Colonic mucosa (tissue), 4 donors: ENCODE measurements around the gene PIK3R1. TPM values are rescaled to one million over a fixed set of nuclear protein-coding genes. Genes with fewer than 3 reads are reported as not detected.

Experiments used
- DNase-seq: peaks from one replicate; pipeline ENCODE4 v3.0.0-alpha.2; 2020
- H3K27ac ChIP-seq: fragments of 200-600 bp; one replicate; pipeline ENCODE4 v1.8.0; 2021
- H3K27me3 ChIP-seq: fragments of 200-600 bp; one replicate; pipeline ENCODE4 v1.8.0; 2021
- H3K36me3 ChIP-seq: fragments of 200-600 bp; one replicate; pipeline ENCODE4 v1.8.0; 2021
- H3K4me1 ChIP-seq: fragments of 200-600 bp; one replicate; pipeline ENCODE4 v1.8.0; 2021; ENCODE audit warnings: mild to moderate bottlenecking
- H3K4me3 ChIP-seq: fragments of 200-600 bp; one replicate; pipeline ENCODE4 v1.8.0; 2021
- H3K9ac ChIP-seq, 2 donors: one replicate each; pipeline ENCODE4 v1.7.0; 2013; ENCODE audit warnings: control low read depth in 2 of 2, low read depth in 2 of 2, low read length in 2 of 2
- H3K9me3 ChIP-seq: fragments of 200-600 bp; one replicate; pipeline ENCODE4 v1.8.0; 2021
- intact Hi-C: fragments of 100-400 bp; cut with DNase I; formaldehyde crosslinking; loops from one replicate; pipeline ENCODE4 v1.14.1; 2022
- total RNA-seq, 2 donors: library from RNA; stranded (reverse); fragmentation: NEBNext Ultra II Directional in 1 of 2; extraction: Animal tissue kit (Norgen Biotek cat#: 25700) in 1 of 2; gene quantifications; one replicate each; pipeline ENCODE4 v1.2.1, GENCODE V29; 2021
- TF ChIP-seq, protein P1 (sequence below): fragments of 200-600 bp; IDR thresholded peaks from one replicate; pipeline ENCODE4 v1.8.0; 2022; ENCODE audit warnings: antibody characterized with exemption, mild to moderate bottlenecking
- donor health status: healthy.
- donor health status: DM: no; HTN: no; CAD: no.
- donor health status: DM: no; HTN: no; CAD: no.

Gene PIK3R1
- total RNA-seq, 2 donors from 2014 or later: 42.9 to 58.1 TPM

DNA sequence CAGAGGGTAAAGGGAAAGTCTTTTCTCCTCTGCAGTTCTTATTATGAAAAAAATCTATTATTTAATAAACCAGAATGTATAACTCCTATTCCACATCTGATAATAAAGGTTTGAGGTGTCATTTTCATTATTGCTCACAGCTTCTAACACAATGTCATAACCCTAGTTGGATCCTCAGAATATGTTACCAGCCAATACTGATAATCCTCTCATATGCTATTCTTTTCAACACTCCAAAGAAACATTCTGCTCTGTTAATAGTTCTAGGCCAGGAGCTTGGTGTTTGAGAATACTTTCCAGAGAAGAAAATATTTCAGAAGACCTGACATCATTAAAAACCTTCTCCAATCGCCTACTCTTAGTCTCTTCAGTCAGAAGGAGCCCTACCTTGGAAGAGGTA is 127.1 kb downstream of the PIK3R1 start:
- Histone ChIP-seq H3K9ac (no peak overlapping the region), H3K9me3 (no peaks in the 10 kb centered on the region), H3K4me3 (no peak overlapping the region), H3K27me3 (no peaks in the 10 kb centered on the region), H3K36me3 (no peaks in the 10 kb centered on the region), H3K4me1 (no peaks in the 10 kb centered on the region), H3K27ac (no peak overlapping the region)
- DNase-seq: no peak
- intact Hi-C loops: no loop called here
- TF ChIP-seq, protein P1, sequence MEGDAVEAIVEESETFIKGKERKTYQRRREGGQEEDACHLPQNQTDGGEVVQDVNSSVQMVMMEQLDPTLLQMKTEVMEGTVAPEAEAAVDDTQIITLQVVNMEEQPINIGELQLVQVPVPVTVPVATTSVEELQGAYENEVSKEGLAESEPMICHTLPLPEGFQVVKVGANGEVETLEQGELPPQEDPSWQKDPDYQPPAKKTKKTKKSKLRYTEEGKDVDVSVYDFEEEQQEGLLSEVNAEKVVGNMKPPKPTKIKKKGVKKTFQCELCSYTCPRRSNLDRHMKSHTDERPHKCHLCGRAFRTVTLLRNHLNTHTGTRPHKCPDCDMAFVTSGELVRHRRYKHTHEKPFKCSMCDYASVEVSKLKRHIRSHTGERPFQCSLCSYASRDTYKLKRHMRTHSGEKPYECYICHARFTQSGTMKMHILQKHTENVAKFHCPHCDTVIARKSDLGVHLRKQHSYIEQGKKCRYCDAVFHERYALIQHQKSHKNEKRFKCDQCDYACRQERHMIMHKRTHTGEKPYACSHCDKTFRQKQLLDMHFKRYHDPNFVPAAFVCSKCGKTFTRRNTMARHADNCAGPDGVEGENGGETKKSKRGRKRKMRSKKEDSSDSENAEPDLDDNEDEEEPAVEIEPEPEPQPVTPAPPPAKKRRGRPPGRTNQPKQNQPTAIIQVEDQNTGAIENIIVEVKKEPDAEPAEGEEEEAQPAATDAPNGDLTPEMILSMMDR: no peak

DNA sequence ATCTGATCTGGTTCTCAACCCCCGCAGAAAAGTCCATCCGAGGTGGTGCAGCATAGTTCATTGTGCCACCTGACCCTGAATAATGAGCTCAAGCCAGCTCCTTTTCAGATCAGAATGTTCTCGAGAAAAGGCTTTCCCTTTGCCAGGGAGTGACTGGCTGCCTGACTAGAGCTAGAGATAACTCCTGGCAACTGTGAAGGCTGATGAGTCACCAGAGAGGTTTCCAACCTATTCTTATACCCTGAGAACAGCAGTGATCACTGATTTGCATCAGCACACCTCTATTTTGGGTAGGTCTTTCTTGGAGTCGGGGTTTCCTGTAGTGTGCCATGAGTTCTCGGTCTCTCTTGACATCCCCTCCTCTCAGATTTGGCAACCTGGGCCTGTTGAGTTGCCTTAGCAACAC is 127.9 kb downstream of the PIK3R1 start:
- no peak overlapping the region for H3K9ac ChIP-seq
- DNase-seq: no peak
- no peaks in the 10 kb centered on the region for H3K36me3 ChIP-seq
- H3K9me3 ChIP-seq: no peaks in the 10 kb centered on the region
- no peak overlapping the region for H3K27ac ChIP-seq
- TF ChIP-seq, protein P1: no peak
- H3K27me3 ChIP-seq: no peaks in the 10 kb centered on the region
- H3K4me1 ChIP-seq: no peaks in the 10 kb centered on the region
- H3K4me3 ChIP-seq: no peak overlapping the region
- intact Hi-C loops: no loop called here

DNA sequence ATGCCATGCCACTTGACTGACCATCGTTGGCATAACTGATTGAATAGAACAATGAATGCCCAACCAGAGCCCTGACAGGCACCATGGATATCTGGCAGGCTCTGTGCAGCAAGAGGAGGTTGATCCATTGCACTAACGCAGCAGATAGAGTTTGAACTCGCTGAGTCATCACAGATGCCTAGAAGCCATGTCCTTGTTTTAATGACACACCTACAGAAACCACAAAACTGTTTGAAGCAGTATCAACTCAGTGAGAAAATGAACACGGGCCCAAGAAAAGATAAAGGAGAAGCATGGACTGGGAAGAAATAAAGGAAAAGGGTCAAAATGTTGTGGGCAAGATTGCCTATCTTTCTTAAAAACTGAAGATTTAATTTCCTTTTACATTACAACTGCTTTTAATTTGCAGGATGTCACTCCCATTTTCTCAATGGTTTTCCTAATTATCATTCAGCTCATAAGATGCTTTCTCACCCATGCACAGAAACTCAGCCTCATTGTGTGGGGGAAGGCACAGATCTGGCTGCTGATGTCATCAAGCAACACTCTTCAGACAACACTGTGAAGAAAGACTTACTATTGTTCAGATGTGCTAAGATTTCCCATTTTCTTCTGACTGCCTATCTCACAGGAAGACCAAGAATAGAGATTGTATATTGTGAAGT is 129.0 kb downstream of the PIK3R1 start:
- intact Hi-C loops: no loop called here
- Histone ChIP-seq H3K4me1 (no peaks in the 10 kb centered on the region), H3K27ac (no peak overlapping the region), H3K9ac (no peak overlapping the region), H3K27me3 (no peaks in the 10 kb centered on the region), H3K9me3 (no peaks in the 10 kb centered on the region), H3K4me3 (no peak overlapping the region), H3K36me3 (no peaks in the 10 kb centered on the region)
- no peak for DNase-seq
- TF ChIP-seq, protein P1: no peak

DNA sequence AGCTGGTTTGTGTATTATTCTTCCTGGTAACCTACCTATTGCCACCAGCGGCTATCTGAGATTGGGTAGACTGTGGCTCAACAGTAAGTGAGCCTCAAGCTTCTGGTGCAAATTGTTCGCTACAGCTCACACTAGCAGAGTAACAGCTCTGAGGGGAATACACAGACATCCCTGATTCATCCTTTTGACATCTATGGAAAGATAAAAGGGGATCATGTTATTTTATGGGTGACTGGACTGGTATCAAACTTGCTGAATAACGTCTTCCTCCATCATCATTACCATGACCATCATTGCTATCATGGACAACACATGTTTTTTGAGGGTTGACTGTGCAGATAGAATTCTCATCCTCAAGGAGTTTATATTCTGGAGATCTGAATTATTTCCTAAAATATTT is 129.6 kb downstream of the PIK3R1 start:
- intact Hi-C loops: no loop called here
- no peak overlapping the region for H3K9ac ChIP-seq
- DNase-seq: no peak
- H3K9me3 ChIP-seq: no peaks in the 10 kb centered on the region
- H3K4me3 ChIP-seq: no peak overlapping the region
- no peaks in the 10 kb centered on the region for H3K27me3 ChIP-seq
- no peak overlapping the region for H3K27ac ChIP-seq
- H3K36me3 ChIP-seq: no peaks in the 10 kb centered on the region
- no peaks in the 10 kb centered on the region for H3K4me1 ChIP-seq
- TF ChIP-seq, protein P1: no peak

DNA sequence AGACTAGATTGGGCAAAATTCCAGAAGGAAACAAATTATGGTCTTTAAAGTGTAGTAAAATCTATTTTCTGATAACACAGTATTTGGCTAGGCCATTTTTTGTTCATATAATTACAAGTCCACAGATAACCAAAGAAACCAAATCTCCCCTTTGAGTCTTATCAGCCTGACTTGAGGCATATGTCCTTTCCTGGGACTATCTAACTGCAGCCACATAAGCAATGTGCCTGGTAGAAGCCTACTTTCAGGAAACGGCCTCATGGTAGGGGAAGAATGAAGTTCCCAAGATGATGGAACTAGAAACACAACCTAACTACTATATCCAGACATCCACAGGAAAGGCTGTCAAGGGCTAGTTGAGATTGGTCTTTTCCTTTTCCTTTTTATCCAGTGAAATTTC is 130.0 kb downstream of the PIK3R1 start:
- no peak overlapping the region for H3K27ac ChIP-seq
- TF ChIP-seq, protein P1: no peak
- H3K36me3 ChIP-seq: no peaks in the 10 kb centered on the region
- H3K27me3 ChIP-seq: no peaks in the 10 kb centered on the region
- H3K9me3 ChIP-seq: no peaks in the 10 kb centered on the region
- H3K9ac ChIP-seq: no peak overlapping the region
- intact Hi-C loops: no loop called here
- H3K4me1 ChIP-seq: no peaks in the 10 kb centered on the region
- H3K4me3 ChIP-seq: no peak overlapping the region
- no peak for DNase-seq
